HG03432 (cell line): ENCODE measurements around the gene ANKRD65.

Experiments used
- ATAC-seq: cut with Tn5 transposase; IDR thresholded peaks from one replicate; pipeline ENCODE4 v1.9.1; 2021; ENCODE audit warnings: mild to moderate bottlenecking, moderate library complexity; ENCODE audit not compliant: unreplicated experiment

The ANKRD65 gene

DNA sequence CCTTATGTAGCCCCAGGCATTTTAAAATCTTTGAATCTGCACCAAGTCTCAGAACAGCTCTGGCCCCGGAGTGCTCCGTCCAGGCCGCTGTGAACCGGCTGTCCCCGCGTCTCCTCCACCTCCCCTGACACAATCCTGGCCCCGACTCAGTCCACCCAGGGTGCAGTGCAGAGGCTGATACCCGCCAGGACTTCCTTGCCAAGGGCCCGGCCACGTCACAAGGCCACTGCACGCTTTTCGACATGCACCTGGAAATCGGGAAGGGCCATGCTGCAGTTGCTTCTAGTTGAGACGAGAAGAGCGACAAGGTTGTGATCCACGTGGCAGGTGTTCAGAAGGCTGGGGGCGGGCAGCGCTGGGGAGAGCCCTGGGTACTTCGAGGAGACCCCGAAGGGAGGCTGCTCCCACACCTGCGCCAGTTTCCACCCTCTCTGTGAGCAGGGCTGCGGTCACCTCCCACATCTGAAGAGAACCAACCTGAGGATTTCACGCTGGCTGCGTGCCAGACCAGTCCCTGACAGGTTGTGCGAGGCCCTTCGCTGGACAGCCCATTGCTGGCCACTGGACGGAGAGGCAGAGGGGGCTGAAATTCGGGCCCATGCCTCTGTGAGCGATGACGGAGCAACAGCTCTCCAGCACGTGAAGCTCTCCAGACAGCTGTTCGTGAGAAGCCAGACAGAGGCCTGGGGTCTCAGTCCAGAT is 21.1 kb upstream of the ANKRD65 start:
- no peak for ATAC-seq

DNA sequence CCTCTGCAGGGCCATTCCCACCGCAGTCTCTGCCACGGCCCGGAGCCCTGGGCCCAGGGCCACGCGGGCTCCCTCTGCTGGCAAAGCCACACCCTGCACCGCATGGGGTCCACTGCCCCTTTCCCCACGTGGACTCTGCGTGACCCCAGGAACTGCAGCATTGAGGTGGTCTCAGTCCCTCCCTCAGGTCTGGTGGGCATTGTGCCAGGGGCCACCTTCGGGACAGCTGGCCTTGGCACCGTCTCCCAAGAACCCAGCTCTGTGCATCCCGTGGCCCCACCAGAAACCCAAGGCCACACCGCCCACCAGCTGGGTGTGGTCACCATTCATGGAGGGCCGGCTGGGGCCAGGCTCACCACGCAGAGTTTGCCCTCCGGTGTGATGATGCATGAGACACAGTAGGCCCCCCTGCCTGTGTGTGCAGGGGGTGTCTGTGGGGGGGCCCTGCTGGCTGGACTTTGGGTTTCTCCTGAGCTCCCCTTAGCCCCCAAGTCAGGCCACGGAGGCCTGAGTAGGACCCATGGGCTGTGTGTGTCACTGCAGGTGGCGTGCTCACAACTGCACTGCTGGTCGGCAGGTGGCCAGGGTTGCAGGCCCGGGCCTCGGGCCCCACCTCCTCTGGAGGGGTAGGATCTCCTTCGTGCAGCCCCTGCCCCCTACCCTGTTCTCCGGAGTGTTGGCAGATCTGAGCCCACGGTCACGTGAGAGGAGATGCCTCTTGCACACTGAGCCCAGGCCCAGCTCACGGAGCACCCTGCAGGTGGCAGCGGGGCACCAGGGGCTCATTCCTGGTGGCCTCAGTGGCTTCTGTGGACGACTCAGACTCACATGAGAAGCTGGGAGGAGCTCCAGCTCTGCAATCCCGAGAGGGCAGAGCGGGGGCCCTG is 20.2 kb upstream of the ANKRD65 start:
- no peak for ATAC-seq

DNA sequence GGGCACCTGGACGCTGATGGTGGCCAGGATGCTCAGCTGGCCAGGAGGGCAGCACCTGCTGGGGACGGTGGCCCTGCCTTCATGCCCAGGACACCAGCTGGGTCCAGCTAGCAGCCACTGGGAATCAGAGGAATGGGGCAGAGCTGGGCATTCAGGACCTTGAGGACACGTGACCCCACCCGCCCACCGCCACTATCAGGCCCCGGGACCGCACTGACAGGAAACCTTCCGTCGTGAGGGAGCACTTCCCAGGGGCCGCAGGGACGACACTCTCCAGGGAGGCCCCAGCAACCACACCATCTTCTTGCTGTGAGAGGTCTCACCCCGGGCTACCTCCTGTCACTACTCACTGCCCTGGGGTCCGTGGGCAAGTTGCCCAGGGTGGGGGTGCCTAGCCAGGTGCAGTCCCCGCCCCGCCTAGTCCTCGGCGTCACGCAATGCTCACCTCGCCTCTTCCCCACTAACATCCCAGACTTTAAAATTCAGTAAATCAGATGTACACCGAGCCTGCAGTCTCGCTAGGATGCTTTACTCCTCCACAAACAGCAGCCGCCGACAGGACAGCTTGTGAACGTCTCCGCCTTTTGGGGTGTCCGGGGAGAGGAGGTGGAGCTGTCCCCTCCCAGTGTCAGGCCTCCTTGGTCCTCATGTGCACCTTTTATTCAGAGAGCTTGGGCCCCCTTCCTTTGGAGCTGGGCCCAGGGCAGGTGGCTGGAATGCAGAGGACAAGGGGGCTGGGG is 19.4 kb upstream of the ANKRD65 start:
- no peak for ATAC-seq

DNA sequence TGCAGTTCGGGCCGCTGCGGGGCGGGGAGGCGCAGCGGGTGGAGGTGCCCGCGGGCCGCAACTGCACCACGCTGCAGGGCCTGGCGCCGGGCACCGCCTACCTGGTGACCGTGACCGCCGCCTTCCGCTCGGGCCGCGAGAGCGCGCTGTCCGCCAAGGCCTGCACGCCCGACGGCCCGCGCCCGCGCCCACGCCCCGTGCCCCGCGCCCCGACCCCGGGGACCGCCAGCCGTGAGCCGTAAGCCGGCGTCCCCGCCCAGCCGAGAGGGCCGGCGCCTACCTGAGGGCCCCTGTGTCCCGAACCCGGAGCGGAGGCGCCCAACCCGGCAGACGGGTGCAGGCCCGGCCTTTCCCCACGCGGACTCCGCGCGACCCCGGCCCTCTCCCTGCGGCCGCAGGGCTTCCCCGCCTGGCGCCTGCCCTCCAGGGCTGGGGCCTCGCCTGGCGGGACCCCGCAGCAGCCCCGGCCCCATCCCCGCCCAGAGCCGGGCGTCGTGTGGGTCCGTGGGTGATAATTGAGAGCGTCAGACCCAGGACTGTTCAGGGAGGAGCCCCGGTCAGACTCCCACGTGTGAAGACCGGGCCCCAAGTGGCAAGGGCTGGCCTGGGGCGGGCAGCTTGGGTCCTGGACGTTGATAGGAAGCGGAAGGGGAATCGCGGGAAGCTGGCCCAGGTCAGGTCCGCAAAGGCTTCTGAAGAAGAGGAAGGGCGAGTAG is 18.6 kb upstream of the ANKRD65 start:
- ATAC-seq, result no peak

DNA sequence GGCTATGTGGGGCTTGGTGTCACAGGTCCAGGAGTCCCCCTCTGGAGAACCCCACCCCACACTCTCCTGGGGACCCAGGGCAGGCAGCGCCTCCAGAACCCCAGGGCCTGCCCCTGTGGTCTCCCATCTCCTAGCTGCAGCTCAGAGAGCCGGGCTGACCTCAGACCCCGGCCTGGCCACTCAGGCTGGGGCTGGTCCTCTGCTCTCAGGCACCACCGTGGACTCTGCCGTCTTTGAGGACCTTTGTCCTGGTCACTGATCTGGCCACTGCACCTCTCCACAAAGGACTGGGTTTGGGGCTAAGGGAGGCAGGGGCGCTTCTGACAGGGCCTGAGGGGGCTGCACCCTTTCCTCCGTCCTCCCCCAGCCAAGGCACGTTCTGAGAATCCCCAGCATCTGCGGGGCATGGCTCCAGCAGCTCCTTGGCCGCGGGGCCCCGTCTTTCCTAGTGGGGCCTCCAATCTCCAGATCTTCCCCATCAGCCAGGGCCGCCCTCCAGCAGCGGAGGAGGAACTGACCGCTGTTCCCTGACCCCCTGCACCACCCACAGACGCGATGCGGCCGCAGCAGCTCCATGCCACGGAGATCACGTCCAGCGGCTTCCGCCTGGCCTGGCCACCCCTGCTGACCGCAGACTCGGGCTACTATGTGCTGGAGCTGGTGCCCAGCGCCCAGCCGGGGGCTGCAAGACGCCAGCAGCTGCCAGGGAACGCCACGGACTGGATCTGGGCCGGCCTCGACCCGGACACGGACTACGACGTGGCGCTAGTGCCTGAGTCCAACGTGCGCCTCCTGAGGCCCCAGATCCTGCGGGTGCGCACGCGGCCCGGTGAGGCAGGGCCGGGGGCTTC is 17.7 kb upstream of the ANKRD65 start:
- no peak for ATAC-seq

DNA sequence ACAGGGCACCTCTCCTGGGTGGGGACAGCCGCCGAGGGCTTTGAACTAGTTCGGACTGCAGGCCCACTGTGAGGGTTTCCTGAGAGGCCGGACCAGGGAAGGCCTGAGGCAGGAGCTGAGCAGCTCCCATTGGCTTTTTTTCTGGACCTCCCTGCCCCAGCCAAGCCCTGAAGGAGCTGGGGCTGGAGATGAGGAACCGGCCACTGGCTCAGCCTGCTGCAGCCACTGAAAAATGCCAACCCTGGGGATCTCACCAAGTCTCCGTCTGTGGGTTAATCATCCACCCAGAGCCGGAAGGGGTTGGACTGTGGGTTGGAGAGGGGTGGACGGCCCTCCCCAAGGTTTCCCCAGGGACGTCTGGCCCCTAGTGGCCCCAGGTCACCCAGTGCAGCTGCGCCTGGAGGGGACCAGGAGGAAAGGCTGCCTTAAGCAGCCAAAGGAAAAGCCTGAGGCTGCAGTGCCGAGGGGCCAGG is 16.9 kb upstream of the ANKRD65 start:
- no peak for ATAC-seq

DNA sequence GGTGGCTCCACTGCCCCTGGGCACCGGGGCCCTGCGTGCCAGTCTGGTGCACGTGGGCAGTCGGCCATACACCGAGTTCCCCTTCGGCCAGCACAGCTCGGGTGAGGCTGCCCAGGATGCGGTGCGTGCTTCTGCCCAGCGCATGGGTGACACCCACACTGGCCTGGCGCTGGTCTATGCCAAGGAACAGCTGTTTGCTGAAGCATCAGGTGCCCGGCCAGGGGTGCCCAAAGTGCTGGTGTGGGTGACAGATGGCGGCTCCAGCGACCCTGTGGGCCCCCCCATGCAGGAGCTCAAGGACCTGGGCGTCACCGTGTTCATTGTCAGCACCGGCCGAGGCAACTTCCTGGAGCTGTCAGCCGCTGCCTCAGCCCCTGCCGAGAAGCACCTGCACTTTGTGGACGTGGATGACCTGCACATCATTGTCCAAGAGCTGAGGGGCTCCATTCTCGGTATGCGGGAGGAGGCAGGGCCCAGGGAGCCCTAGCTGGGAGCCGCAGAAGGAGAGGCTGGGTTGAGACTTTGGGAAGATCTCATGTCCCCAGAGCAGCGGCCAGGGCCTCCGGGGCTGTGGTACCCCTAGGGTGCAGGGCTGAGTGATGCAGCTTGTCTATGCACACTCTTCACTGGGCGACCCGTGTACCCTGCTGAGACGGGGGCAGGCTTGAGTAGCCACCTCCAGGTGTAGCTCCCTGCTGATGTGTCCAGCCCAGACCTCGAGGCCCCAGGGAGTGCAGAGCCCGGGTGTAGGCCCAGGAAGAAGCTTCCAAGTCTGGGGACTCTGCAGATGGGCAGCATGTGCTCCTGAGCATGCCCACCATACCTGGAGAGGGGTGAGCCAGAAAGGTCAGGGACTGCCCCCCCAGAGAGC is 16.2 kb upstream of the ANKRD65 start:
- ATAC-seq, result no peak

DNA sequence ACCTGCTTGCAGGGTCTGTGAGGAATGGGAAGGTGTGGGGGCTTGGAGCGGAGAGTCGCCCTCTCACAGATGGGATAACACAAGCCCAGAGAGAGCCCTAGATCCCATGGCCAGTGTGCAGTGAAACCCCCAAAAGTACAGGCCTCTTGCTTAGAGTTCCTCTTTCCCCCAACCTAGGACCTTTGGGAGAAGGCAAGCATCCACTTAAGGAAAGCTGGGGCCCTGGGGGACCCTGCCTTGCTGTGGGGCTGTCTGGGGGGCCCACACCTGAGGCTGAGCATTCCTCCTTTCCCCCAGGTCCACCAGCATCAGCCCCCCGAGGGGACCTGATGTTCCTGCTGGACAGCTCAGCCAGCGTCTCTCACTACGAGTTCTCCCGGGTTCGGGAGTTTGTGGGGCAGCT is 15.6 kb upstream of the ANKRD65 start:
- no peak for ATAC-seq

DNA sequence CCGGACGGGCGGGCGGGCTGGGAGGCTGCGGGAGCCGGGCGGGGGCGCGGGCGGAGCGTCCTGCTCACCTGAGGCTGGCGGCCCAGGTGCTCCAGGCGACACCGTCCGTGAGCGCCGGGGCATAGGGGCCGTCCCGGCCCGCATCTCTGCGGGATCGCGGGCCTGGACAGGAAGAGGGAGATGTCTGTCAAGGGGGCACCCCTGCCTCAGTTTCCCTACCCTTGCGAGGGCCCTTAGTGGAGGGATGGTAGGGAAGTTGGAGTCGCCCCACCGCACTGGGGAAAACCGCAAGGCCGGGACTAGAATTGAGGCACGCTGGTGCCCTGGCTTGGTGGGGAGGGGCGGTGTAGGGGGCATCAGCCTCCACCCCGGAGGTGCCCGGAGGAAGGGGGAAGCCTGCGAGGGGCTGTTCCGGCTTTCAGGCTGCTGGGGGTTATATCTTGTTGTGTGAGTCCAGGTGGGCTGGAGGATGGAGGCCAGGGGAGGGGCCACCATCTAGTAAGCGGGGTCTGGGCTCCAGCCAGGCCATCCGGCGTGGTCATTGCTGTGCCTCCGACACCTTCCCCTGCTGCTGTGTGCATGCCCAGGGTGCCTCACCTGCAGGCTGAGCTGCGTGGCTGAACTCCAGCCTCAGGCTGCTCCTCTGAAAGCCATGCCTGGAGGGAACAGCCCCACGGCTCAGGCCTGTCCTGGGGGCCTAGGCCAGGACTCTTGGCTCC is 15.0 kb upstream of the ANKRD65 start:
- no peak for ATAC-seq

DNA sequence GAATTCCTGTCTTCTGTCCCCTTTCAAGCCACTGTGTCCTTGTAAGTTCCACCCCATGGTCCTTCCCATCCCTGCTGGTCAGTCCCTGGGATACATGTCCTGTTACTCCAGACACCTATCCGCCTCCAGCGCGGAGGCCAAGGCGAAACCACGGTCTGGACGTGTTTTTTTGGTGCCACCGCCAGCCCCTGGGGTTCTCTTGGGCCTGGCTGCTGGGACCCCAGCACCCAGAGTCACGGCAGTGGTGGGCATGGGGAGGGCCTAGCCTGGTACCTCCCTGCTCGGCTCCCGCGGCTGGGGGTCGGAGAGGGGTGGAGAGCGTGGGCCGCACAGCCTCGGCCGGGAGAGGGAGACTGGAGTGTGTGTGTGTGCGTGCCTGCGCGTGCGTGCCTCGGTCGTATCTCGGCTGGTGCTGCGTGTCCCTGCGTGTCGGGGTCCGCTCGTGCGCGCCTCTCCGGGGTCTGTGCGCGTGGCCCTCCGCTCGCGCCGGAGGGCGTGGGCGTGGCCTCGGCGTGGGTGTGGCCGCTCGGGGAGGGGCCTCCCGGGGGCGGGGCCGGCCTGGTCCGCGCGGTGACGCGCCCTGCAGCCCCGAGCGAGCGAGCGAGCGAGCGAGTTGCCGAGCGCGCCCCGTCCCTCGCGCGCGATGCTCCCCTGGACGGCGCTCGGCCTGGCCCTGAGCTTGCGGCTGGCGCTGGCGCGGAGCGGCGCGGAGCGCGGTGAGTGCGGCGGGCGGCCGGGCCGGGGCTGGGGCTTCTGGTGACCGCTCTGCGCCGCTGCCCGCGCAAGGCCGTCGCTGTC is 14.2 kb upstream of the ANKRD65 start, which contains the start of gene VWA1:
TSS of gene VWA1 (plus strand) at position 585 of the 798 bp plus-strand sequence. CDS start at position 644, 59 bp downstream.
- peak; percentile 42 for ATAC-seq

DNA sequence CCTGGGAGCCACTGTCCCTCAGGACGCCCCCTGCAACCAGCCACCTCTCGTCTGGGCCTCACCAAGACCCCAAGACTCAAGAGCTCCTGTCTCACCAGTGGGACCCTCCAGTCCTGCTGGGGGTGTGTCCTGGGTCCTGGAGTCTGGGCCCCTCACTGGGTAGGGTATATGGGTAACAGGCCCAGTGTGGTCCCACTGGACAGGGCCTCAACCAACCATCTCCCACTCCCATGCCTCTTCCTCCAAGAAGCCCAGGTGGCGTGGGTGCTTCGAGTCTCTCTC is 13.7 kb upstream of the ANKRD65 start:
- no peak for ATAC-seq

DNA sequence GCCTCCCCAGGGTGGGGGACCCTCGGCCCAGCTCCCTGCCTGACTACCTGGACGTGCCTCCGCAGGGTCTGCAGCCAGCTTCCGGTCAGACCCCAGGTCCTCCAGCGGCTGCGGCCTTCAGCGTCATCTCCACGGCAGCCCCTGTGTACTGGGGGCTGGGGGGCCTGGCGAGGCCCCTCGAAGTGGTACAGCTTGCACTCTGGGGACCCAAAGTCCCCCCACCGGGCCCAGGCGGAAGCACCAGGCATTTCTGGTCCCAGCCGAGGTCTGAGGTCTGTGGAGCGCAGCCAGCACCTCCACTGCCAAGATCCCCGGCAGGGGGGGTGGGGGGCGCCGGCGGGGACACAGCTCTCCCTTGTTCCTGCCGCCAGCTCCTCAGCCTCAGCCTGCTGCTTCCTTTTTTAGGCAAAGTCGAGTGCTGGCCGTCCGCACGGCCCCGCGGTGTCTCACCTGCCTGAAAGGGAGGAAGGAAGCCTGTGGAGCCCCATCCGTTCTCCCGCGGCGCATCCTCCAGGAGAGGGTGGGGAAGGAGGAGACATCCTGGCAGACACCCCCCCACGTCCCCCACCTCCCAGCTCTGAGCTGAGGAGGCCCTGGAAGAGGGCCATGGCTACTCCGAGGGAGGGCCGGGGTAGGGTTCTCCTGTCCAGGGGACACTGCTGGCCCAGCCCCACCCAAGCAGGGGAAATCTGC is 13.2 kb upstream of the ANKRD65 start:
- ATAC-seq, result no peak

DNA sequence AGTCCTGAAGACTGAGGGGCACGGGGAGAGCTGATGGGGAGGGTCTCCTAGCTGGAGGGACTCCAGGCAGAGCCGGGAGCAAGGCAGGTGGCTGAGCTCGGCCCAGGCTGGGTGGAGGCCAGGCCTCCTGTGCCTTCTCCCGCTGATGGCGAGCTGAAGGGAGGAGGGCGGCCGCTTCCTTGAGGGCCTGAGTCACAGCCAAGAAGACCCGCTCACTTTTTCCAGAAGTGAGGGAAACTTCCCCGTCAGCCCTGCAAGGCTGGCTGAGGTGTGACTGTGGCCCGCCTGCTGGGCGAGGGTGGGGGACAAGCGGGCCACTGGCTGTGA is 12.7 kb upstream of the ANKRD65 start:
- no peak for ATAC-seq

DNA sequence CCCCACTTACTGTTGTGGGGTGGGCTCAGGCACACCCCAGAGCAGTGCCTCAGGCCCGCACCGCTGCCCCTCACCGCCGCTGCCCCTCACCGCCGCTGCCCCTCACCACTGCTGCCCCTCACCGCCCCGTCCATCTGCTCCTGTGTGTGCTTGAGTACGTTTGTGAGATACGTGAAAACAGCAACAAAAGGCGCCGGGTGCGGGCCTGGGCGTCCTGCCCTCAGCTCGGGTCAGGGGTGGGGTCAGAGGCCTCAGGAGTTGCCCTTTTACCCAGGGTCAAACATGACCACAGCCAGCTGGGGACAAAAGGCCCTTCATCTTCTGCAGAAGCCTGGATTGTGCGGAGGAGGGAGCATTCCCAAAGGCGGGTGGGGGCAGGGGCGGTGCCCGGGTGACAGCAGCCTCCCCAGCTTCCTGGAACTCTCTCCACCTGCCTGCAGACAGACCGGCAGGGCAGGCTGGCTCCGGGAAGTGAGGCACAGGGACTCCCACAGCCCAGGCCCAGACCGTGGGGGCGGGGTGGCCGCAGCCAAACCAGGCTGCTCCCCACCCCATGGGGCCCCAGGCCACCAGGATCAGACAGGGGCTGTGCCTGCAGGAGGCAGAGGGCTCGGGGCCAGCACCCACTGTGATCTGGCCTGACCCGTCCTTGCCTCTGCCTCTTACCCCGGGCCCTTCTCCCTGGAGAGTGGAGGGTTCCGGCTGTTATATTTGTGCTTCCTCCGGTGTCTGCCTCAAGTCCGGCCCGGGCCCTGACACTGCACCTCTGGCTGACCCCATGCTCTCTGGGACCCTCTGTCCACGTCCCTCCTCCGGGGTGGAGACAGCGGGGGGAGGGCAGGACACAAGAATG is 12.1 kb upstream of the ANKRD65 start:
- no peak for ATAC-seq

DNA sequence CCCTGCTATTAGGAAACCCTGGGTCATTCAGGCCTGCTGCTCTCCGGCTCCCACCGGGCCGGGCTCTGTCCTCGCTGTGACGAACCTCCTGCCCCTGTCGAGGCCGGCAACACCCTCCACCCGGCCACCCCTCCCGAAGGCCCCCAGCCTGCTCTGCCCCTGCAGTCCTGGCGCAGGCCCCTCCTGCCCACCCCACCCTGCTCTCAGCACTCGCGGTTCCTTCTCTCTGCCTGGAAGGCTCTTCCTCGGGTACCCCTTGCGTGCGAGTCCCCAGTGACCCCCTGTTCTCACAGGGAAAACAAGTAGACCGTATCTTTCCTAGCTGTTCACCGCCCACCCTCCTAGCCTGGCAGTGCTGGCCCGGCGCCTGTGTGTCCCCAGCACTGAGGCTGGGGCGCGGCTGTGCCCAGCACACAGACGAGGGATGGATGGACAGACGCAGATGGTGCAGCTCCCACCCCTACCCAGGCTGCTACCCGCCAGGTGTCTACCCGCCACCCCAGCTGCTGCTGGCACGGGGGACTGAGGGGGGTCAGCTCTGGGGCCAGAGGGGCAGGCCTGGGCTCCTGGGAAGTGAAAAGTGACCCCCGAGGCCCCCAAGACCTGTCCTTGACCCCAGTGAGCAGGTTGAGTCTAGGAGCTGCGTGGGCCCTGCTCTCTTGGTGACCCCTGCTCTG is 11.3 kb upstream of the ANKRD65 start:
- no peak for ATAC-seq

DNA sequence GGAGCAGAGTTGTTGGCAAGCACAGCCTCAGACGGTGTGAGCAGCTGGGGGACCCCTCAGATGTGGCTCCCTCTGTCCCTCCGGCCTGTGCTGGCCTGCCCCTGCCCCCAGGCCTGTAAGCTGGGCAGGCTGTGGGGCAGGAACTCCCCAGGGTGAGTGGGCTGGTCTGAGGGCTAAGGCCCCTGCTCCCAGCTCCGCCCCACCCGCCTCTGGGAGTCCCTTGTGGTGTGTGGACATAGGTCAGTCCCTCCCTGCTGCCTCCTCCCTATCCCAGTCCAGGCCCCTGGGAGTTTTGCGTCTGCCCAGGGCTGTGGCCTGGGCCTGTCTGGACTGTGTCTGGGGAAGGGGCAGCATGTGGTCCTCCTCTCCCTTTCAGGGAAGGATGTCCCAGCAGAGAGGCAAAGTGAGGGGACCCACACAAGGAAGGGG is 10.8 kb upstream of the ANKRD65 start:
- ATAC-seq, result no peak
